ENCODE results near the gene UNKL. TPM values are rescaled to one million over a fixed set of nuclear protein-coding genes. Genes with fewer than 3 reads are reported as not detected.

UNKL gene
- total and polyA plus RNA-seq, 2 of the 8 experiments (the other 6 are each of a cell fraction or from before 2014, with no cell fraction given), result 25.1 to 31.8 TPM

DNA sequence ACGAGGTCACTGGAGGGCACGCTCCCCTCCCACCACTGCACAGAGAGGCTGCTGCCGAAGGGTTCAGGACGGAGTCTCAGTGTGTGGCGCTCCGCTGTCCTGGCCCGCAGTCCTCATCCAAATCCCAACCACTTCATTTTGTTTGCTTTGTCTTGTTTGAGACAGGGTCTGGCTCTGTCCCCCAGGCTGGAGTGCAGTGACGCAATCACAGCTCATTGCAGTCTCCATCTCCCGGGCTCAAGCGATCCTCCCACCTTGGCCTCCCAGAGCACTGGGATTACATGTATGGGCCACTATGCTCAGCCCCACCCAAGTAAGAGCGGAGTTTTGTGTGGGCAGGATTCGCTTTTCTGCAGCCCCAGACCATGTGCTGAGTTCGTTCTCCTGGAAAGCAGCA is 12.7 kb downstream of the UNKL start (continued):
- no peak for TF ChIP-seq CHD7 (IDR thresholded peaks at IDR 0.05; ENCODE audit: insufficient replicate concordance, low read length)
- TF ChIP-seq GABPA (IDR thresholded peaks at IDR 0.05; ENCODE audit: borderline replicate concordance, insufficient read depth, low read length), result no peak
- no peak for TF ChIP-seq RXRA (IDR thresholded peaks at IDR 0.05; ENCODE audit: insufficient read depth, low read depth, low read length)
- TF ChIP-seq SRF (IDR thresholded peaks at IDR 0.05; ENCODE audit: low read depth, low read length), result no peak
- no peak for TF ChIP-seq NANOG (IDR thresholded peaks at IDR 0.05; ENCODE audit: insufficient read depth, low read depth, low read length, poor library complexity, severe bottlenecking)
- TF ChIP-seq USF2 (IDR thresholded peaks at IDR 0.05; ENCODE audit: low read length), result no peak
- no peak for TF ChIP-seq KDM1A (IDR thresholded peaks at IDR 0.05; ENCODE audit: borderline replicate concordance, low read length)
- TF ChIP-seq ZNF274 (IDR thresholded peaks at IDR 0.05; ENCODE audit: borderline replicate concordance, extremely low read depth, low read length), result no peak
- no peak for TF ChIP-seq EZH2 (IDR thresholded peaks at IDR 0.05; ENCODE audit: low read depth, low read length, severe bottlenecking)
- TF ChIP-seq SP2 (IDR thresholded peaks at IDR 0.05; ENCODE audit: low read length), result no peak
- TF ChIP-seq TEAD4 (IDR thresholded peaks at IDR 0.05; ENCODE audit: low read depth, low read length), result no peak
